ENCODE results near the gene MYOF.

DNA sequence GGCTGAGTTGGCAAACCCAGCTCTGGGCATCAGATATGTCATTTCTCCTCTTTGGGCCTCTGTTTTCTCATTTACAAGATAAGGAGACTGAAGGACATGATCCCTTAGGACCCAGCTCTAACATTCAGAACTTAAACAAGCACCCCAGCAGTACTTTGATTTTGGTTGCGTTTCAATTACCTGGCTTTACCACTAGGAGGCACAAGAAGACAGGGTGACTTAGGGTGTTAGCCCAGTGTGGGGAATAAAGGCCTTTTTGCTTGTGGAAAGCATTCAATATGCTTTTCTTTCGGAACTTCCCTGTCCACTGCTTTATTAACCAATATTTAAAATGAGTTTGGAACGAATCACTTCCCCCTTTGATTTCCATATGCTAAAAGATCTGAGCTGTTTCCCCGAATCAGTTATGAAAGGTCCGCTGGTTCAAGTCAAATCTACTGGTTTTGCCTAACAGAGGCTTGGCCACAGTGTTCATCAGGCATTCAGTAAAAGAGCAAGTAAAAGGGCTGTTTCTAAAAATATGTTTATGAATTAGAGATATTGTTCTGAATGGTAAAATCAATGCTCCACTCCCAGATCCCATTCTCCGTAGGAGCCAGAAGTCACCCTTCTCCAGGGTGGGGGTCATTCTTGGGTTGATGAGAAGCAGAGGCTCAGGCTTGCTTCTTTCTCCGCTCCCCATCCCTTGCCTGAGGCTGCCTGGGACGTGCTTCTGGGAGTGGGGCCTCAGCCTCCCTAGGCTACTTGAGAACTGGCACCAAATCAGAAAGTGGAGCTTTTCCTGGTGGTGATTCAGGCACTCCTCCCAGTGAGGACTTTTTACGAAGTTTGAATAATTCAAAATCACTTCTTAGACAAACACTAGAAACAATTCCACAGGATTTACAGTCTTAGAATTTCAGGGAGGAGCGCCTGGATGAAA lies 105.5 kb downstream of the MYOF start:
- no peak for TF ChIP-seq POLR2A (IDR thresholded peaks at IDR 0.05)
- TF ChIP-seq CTCF (IDR thresholded peaks at IDR 0.05): peak; percentile 85 to 98 (median 96)
